ENCODE data around the gene HAAO. TPM values are rescaled to one million over a fixed set of nuclear protein-coding genes. Genes with fewer than 3 reads are reported as not detected.
A peak's percentile ranks its signal among the peaks of the same experiment; 100 is the strongest.

Gene HAAO
- total and polyA plus RNA-seq, 11 donors = 1.3 to 10.6 (median 2.2) TPM

DNA sequence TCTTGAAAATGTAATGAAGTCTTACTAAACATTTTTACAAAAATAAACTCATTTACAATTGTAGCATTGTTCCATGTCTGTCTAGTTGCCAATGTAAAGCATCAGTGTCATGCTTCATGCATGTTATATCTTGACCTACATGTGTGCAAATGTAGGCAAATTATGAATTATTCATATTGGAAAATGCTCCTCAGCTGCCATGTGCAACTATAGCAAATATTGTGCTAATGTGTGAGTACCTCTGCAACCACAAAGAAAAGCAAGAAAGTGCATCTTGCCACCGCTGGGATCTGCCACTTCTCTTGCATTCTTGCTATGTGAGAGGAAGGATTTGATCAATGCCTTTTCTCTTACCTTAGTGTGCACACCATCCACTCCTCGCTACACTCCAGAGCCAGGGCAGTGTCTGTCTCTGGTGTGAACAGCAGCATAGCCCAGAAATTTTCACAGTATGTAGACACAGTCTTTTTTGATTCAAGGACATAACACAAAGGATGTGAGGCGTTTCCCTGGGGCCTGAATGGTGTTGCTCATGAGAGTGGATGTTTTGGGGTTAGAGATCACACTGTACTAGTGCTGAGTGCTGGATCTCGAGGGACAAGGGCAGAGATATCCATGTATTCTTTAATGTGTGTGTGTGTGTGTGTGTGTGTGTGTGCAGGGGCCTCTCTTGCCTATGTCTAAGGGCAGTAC is 47.6 kb upstream of the HAAO start:
- H3K27ac ChIP-seq = peak overlapping the region in 4 of 12 donors; percentile 4 to 43 (median 36)
- ATAC-seq (peak in 3 of 4 donors; percentile 17 to 53 (median 51)), DNase-seq (no peak)
- no peak overlapping the region for H3K4me3 ChIP-seq
- H3K4me1 ChIP-seq = peaks cover 0 to 34% (median 4%) of the 10 kb centered on the region in 12 donors
- H3K27me3 ChIP-seq = no peaks in the 10 kb centered on the region
- intact Hi-C loops (cut with DNase I) = no loop called here
- TF ChIP-seq CTCF (IDR thresholded peaks at IDR 0.05) = no peak
- no peak for TF ChIP-seq POLR2A (IDR thresholded peaks at IDR 0.05)
- H3K9me3 ChIP-seq = no peaks in the 10 kb centered on the region
- H3K36me3 ChIP-seq = no peaks in the 10 kb centered on the region
- WGBS, 4 donors = 60 to 65% (median 64%) methylated on average over 4 of the region's 4 CpGs

DNA sequence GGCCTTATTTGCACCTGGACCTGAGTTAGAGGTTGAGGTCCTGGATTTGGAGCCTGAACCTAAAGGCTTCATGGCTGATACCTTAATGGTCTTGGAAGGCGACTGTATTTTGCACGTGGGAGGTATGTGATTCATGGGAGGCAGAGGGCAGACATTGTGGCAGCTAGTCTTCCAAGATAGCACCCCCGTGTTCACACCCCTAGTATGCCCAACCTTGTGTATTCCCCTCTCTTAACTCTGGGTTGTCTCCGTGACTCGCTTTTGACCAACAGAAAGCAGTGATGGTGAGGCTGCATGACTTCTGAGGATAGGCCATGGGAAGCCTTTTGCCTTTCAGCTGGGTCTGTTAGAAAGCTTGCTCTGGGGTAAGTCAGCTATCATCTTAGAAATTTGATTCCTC is 45.8 kb upstream of the HAAO start:
- ATAC-seq = no peak
- TF ChIP-seq POLR2A (IDR thresholded peaks at IDR 0.05) (no peak), CTCF (IDR thresholded peaks at IDR 0.05) (no peak)
- H3K27ac ChIP-seq = no peak overlapping the region
- H3K36me3 ChIP-seq = no peaks in the 10 kb centered on the region
- no peak overlapping the region for H3K4me3 ChIP-seq
- H3K4me1 ChIP-seq = peaks cover 0 to 29% (median 4%) of the 10 kb centered on the region in 12 donors
- H3K27me3 ChIP-seq = no peaks in the 10 kb centered on the region
- intact Hi-C loops (cut with DNase I) = no loop called here
- 97 to 99% (median 98%) methylated on average over 5 of the region's 5 CpGs for WGBS, 4 donors
- H3K9me3 ChIP-seq = no peaks in the 10 kb centered on the region
- DNase-seq = no peak

DNA sequence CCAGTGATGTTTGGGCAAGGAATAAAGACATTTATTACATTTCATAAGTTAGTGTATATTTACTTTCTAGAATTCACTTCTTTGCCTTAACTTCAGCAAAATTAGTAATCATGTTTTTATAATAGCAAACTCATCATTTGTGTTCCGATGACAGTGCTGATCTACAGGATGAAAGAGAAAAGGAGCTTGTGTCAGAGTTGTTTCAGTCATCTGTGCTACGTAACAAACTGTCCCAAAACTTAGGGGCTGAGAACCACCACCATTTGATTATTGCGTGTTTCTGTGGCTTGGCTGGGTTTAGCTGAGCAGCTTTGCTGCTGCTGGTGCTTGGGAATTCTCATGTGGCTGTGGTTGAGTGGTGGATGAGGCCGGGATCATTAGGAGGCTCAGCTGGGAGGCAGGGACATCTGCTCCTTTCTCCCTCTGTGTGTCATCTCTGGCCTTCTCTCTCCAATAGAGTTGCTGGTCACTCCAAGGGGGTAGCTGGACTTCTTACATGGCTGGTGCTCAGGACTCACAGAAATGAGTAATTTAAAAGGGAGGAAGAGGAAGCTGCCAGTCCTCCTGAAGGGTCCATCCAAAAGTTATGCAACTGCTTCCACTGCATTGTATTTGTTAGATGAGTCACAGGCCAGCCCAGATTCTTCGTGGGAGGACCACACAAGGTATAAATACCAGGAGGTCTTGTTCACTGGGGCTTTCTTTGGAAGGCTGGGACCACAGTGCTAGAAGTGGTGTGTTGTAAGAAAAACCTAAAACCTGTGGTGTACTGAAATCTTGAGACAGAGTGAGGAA is 43.4 kb upstream of the HAAO start:
- peak; percentile 53 to 93 (median 82) for ATAC-seq
- no peaks in the 10 kb centered on the region for H3K27me3 ChIP-seq
- no peak overlapping the region for H3K4me3 ChIP-seq
- 71 to 85% (median 78%) methylated on average over 5 of the region's 5 CpGs for WGBS, 4 donors
- H3K27ac ChIP-seq = peak overlapping the region; percentile 8 to 78 (median 48)
- no peaks in the 10 kb centered on the region for H3K36me3 ChIP-seq
- intact Hi-C loops (cut with DNase I) = no loop called here
- peaks cover 0 to 15% (median 3%) of the 10 kb centered on the region in 12 donors for H3K4me1 ChIP-seq
- TF ChIP-seq POLR2A (IDR thresholded peaks at IDR 0.05) (peak in 1 of 2 donors; percentile 27), CTCF (IDR thresholded peaks at IDR 0.05) (no peak)
- no peaks in the 10 kb centered on the region for H3K9me3 ChIP-seq
- peak in 2 of 5 donors; percentile 45 to 75 for DNase-seq

- WGBS, 4 donors = 95 to 98% (median 97%) methylated on average over 5 to 7 of the region's 7 CpGs
- no peak for DNase-seq
- ATAC-seq = no peak
- no peak overlapping the region for H3K27ac ChIP-seq
- intact Hi-C loops (cut with DNase I) = no loop called here
- no peak for TF ChIP-seq CTCF (IDR thresholded peaks at IDR 0.05)
- TF ChIP-seq POLR2A (IDR thresholded peaks at IDR 0.05) = no peak
- H3K4me1 ChIP-seq = peaks cover 0 to 19% (median 10%) of the 10 kb centered on the region in 12 donors
- no peaks in the 10 kb centered on the region for H3K36me3 ChIP-seq
- H3K9me3 ChIP-seq = no peaks in the 10 kb centered on the region
- no peak overlapping the region for H3K4me3 ChIP-seq
- H3K27me3 ChIP-seq = no peaks in the 10 kb centered on the region
Measured at GRCh38 chr2:42834161-42834560, 41.8 kb upstream of the HAAO start.
